ENCODE measurements around the gene RAB3GAP2.
"Not testable (repeated sequence)": the region's sequence is repeated elsewhere in the genome, so short reads cannot be mapped to it uniquely, and the experiment has no call there.

RAB3GAP2 gene

DNA sequence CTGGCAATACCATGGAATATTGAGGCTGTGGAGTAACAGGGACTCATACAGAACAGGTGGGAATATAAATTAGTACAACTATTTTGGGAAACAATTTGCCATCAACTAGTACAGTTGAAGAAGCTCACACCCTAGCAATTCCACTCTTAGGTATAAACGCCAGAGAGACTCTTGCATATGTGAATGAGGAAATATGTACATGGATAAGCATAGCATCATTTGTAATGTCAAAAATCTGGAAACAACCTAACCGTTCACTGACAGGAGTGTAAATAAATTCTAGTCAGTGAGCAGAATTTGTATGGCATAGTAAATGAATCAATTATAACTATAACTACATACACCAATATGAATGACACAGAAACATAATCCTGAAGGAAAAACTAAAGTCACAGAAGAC, 83.7 kb downstream of the RAB3GAP2 start:
- no peak for DNase-seq

DNA sequence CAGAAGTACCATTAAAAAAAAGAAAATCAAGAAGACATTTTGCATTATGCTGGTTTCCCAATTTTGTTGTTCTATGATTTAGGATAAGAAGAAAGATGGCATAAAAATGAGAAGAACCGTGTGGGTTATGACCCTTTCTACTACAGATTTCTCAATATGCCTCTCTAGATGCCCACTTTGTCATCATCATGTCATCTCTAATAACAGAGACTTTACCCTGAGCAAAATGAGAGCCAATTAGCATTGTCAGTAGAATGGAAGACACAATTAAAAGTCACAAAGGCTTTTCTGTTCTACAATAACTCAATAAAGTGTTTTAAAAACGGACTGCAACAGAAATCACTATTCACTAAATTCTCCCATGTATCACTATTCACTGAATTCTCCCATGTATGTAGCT, 85.5 kb downstream of the RAB3GAP2 start:
- no peak for DNase-seq

DNA sequence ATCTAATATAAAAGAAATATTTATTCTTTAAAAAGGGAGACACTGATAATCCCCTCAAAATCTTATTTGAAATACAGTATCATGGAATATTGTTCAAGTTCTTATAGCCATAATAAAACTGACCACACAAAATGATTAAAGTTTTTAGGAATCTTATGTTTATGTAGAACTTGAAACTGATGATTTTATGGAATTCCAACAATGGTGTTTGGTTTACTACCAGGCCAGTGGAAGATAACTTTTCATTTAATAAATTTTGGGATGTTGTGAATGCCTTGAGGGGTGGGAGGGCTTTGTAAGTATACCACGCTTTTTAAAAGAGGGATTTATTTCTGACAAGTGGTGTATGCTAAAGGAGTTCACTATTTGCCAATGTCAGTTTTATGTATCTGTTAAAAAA, 87.7 kb downstream of the RAB3GAP2 start:
- no peak for DNase-seq

DNA sequence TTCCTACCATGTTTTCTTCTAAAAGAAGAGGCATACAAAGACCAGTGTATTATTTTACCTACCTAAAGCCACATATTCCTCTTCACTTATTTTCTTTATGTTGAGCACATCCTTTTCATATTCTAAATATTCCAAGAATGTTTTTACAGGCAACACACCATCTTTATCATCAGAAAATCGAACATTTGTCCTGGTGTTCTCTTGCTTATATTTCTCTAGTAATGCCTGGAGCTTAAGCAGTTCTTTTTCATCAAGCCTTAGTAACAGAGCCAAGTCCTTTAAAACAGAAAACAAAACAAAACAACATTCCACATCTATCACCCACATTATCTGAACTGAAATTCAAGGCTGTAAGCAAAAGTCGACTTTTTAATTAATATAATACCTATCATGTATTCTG, 89.6 kb downstream of the RAB3GAP2 start:
- DNase-seq = no peak

DNA sequence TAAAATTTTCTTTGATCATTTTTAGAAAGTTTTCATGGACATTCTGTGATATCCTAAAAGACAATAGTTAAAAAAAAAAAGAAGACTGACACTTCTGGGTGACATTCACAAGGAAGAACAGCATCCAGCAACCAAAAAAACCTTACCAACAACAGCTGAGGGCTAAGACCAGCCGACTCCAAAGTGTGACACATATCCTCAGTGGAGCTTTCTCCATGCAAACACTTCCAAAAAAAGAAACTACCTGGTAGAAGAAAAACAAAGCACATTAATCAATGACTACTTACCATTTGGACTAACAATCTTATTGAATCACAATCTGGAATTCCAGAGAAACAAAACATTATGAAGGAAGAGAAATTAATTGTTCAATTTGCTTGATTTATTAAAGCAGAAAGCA, 90.1 kb downstream of the RAB3GAP2 start:
- DNase-seq = no peak

DNA sequence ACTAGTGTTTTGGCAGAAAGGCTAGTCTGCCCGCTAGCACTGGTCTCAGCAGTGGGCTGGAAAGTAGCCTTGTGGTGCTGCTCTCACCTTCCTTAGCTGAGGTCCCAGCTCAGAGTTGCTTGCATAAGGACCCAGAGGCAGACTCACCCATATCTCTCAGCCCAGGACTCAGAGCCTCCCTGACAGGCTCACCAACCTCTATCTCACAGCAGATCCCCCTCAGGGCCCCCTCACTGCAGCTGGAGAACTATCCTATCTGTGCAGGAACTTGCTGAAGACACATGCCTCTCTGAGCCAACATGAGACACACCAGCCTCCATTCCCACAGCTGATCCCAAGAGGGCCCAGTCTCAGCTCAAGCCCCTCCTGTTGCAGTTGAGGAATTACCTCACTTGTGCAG, 95.7 kb downstream of the RAB3GAP2 start:
- no peak for DNase-seq

DNA sequence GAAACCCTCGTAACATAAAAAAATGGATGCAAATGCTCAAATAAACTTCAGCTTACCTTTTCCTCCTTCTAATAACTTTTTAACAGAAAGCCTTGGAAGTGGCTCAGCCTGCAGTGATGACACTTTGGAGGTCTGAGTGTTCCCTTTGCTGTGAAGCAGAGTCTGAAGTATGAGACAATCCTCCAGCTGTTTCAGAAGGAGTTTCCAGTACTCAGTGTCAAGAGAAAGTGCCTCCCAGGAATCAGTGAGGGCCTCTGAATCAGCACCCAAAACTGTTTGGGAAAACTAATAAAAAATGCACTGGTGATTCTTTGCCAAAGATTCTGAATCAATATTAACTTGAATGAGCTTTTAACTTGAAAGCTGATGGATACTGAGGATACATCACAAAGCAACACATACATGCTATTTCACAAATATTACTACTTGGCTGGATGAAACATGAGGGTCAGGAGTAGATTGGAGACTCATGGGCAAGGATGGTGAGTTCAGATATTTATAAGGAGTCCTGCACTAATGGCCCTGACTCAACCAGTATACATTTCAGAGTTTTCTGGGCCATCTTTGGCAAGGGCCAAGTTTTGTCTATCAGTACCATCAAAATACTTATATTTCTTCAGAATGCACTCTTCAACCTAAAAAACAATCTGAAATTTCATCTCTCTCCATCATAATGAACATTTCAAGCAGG, 101.3 kb downstream of the RAB3GAP2 start:
- DNase-seq = no peak

DNA sequence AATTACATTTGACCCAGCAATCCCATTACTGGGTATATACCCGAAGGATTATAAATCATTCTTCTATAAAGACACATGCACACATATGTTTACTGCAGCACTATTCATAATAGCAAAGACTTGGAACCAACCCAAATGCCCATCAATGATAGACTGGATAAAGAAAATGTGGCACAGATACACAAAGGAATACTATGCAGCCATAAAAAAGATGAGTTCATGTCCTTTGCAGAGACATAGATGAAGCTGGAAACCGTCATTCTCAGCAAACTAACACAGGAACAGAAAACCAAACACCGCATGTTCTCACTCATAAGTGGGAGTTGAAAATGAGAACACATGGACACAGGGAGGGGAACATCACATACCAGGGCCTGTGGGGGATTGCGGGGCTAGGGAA, 102.4 kb downstream of the RAB3GAP2 start:
- not testable (repeated sequence) for DNase-seq

DNA sequence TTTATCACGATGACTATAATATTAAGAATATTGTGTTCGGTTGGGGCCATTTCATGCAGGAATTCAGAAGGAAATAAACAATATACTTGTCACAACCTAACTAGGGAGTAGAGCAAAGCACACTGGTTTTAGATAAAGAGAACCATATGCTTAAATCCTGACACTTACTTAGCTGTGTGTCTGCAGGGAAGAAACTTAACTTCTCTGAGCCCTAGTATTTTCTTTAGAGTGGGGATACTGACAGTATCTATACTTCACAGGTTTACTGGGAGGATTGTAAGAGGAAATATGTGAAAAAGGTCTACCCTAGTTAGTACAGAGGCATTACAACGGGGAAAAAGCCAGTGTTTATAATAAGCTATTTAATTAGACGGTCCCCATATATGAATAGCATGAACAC, 105.4 kb downstream of the RAB3GAP2 start:
- no peak for DNase-seq

DNA sequence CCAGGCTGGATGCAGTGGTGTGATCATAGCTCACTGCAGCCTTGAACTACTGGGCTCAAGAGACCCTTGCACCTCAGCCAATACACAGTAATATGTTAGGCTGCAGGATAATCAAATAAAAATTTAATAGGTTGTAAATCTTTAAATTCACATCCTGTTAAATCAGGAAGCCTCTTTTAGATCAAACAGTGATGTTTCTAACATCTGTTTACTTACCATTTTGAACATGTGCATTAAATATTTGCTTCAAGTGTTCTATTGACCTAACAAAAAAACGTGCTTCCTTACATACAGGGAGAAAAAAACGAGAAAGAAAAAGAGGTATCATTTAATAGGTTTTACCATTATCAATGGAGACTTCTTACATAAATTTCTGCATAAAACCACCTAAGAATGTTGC, 107.7 kb downstream of the RAB3GAP2 start:
- DNase-seq = no peak

DNA sequence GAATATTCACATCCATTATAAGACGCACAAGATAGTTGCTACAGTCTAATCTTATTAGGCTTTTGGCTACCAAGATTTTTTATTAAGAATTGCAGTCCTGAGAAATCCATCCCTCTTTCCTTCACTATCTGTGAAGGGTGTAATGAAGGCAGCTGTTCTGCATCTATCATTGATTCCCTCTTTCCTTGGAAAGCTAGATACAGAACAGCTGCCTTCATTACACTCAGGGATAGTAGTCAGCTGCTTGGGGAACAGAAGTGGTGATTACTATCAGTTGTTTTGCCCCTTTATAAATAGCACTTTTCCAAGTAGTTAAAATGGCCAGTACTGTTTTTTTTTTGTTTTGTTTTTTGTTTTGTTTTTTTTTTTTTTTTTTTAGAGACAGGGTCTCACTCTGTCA, 108.1 kb downstream of the RAB3GAP2 start:
- no peak for DNase-seq

DNA sequence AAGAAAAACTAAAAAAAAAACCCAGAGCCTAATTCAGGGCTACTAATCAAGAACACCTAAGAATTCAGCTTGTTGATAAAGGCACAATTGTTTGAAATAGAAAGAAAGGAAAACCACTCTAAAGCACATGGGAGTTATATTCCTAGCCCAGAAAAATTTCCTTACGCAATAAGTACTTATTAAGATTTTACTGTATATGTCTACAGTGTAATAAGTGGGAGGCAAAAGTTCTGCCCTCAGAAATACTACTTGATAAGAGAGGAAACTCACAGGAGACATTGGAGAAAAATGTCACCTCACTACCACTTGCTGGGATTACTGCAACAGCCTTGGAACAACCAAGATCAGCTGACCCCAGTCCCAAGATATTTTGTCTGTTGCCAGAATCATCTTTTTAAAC, 112.2 kb downstream of the RAB3GAP2 start:
- no peak for DNase-seq

DNA sequence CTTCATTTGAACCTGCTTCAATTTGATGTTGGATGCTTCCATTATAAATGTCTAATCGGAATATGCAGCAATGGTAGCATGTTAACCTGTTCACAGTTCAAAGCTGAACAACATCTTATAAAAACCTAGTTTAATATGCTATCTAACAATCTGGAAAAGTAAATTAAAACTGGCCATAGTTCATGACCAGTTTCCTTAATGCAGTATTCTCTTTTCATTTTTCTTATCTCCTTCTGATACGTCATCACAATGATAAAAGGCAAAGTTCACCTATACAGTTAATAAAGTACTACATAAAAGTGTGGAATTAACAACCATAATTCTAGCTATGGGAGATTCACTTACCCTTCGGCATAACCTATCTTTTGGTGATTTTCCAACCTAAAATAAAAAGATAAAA, 113.2 kb downstream of the RAB3GAP2 start:
- DNase-seq = no peak

DNA sequence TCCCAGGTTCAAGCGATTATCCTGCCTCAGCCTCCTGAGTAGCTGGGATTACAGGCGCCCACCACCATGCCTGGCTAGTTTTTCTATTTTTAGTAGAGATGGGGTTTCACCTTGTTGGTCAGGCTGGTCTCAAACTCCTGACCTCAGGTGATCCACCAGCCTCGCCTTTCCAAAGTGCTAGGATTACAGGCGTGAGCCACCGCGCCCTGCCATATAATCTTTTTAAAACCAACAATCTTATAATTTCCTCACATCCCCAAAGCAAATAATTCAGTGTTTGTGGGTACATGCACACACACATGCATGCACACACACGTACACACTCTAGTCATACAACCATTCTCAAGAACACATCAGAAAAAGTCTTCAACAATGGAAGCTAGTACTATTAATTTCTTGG, 113.7 kb downstream of the RAB3GAP2 start:
- DNase-seq = not testable (repeated sequence)

DNA sequence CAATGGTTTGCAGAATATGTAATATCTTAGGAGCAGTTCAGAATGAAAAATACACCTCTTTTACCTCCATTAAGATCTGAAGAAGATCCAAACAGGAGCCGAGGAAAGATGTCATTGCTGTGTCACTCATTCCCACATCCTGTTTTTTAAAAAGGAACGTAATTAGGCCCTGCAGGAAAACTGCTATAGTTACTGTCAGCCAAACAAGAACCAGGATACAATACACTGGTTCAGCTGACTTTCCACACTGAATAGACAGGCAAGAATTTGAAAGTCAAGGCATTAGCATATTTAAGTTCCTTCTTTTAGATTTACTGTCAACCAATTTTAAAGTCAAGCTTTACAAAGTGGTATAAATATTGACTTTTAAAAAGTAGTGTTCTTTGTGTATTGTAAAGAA, 114.5 kb downstream of the RAB3GAP2 start:
- DNase-seq = no peak

DNA sequence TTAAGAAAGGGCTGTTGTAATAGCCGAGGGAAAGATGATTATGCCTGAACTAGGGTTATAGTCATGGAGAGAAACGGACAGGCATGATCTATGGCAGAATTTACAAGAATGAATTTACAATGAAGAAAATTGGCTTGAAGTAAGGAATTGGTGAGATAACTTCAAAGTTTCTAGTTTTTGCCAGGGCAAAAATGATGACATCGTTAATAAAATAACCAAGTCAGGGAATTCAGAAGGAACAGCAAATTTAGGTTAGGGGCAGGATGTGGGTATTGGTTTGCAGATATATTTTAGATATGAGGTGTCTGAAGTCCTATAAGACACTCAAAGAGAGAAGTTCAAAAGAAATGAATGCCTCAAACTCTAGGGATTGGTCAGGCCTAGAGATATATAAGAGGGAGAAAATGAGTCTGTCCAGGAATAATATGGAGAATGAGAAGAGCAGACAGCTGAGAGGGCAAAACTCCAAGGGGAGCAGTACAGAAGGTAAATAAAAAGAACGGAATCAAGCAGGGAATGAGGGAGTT, 115.6 kb downstream of the RAB3GAP2 start:
- no peak for DNase-seq

DNA sequence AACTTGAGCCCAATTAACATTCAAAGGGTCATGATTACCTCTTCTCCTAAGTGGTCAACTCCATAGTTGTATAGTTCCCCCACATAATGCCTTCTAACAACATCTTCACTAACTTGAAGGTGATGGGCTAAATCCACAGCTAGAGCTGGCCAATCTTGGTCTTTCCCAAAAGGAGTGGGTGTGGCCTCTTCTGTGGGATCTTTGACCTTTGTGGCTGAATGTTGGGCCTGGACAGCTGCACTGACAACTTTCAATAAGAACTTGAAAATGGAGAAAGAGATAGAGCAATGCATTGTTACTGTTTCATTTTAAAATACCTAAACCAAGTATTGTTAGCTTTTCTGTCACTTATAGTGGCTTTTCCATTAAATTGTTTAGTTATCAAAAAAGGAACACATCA, 119.1 kb downstream of the RAB3GAP2 start:
- no peak for DNase-seq

DNA sequence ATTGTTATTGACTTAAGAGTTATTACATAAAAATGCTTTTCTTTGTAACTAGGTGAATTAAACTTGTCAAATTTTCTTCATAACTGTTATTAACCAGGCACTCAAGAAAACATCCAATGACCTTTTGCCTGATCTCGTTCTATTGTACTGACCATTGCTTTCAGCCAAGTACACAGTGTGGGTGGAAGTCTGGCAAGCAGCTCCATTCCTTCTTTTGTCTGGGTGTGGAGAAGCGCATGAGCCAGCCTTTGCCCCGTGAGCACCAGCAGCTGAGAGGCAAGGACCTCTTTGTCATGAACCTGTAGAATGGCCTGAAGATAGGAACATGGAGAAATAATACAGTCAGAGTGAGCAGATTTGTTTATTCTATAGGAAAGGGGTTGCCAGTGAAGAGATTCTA, 120.8 kb downstream of the RAB3GAP2 start:
- DNase-seq = no peak

DNA sequence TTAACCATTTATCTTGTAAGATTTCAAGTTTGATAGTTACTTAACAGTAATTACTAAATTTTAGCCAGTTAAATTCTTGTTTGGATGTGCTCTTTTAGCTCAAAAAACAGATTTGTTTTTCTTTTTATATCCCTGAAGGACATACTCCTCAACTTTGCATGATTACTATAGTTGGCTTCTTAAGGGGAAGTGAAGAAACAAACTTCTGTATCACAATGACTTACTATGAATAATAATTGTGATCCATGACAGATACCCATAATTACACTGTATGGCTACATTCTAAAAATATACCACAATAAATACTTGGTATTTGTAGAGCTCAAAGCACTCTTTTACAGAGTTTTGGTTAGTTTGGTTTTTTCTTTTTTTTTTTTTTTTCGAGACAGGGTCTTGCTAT, 122.5 kb downstream of the RAB3GAP2 start:
- no peak for DNase-seq

DNA sequence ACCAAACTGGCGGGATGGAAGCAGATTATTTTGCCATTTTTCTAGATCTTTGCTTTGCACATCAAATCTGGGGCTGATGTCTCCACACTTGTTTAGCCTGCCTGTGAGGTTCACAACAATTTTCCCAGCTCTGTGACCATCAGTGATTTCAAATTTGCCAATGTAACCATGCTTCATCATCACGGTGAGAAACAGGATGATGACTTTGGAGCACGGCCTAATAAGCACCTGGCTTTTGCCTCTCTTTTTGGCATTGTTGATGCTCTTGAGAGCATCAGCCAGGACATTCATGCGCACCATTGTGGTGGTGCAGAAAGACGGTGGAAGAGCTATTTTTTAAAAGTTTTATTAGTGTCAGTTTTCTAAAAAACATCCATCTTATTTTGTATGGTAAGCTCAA, 128.2 kb downstream of the RAB3GAP2 start:
- DNase-seq = no peak

DNA sequence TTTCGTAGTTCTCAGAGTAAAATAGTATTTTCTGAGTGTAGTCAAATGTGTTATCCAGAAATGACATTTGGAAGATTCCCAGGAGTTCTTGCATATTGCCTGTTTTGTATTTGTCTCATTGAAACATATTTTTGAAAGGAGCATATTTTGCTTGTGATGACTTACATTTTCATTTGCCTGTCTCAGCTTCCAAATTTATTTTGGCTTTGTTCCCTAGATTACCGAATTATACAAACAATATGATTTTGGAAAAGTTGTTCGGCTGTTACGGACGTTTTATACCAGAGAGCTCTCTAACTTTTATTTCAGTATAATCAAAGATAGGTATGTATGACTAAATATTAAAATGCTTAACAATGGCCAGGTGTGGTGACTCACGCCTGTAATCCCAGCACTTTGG, 132.3 kb downstream of the RAB3GAP2 start:
- no peak for DNase-seq

DNA sequence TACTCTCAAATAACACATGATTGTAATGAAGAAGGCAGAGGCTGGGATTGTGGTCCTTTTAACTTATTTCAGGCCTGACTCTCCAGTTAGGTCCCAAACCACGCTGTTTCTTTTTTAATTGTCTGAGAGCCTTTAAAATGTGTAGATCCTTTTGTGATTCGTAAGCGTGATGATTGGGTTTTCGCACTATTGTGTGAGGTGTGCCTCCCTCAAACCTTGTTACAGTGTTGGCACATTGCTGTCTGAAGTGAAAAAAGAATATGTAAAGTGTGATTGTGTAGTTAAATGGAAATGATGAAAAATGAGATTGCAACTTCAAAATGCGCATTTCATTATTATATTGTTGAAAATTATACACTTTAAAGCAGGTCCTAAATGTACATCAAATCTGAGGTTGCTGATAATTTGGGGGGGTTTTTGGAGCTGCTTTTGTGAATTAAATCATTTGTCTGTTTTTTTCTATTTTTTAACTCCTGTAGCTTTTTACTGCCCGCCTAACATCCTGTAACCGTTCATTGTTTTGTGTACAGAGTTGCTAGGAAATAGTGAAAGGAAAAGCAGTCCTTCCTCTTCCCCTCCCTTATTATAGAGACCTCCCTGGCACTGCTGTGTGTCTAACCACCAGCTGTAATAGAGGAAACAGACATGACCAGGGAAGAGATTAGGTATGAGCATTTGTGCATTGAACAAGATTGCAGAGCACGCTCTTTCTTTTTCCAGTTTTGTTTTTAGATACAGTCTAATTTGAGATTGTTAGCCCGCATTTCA, 135.1 kb downstream of the RAB3GAP2 start:
- no peak for DNase-seq

DNA sequence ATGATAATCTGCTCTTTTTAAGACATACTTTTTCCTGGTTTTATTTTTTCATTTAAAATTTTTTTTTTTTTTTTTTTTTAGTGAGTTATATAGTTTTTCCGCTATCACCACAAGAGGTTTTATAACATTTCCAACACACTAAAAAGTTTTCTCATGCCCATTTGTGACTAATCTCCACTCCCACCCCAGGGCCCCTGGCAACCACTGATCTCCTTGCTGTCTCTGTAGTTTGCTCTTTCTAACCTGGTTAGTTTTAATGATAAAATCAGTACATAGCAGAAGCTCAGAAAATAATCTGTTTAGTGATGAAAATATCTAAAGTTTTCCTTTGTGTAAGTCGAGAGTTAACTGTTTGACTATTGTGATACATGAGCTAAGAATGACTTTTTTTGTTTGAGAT, 136.5 kb downstream of the RAB3GAP2 start:
- DNase-seq = no peak

DNA sequence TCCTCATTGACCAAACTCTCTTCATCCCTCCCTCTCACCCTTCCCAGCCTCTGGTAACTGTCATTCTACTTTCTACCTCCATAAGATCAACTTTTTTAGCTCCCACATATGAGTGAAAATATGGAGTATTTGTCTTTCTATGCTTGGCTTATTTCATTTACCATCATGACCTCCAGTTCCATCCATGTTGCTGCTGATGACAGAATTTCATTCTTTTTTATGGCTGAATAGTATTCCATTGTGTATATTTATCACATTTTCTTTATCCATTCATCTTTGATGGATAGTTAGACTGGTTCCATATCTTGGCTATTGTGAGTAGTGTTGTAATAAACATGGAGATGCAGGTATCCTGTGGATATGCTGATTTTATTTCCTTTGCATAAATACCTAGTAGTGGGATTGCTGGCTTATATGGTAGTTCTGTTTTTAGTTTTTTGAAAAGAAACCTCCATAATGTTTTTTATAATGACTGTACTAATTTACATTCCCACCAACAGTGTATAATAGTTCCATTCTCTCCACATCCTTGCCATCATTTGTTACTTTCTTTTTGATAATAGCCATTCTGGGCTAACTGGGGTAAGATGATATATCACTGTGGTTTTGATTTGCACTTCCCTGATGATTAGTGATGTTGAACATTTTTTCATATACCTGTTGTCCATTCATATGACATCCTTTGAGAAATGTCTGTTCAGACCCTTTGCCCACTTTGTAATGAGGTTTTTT, 142.6 kb downstream of the RAB3GAP2 start:
- DNase-seq = no peak

Measured in CD4-positive, alpha-beta T cell treated with Interferon gamma for 1 hour (primary cell).